Breast epithelium (tissue), 4 donors: ENCODE data around the gene FBLN1. TPM values are rescaled to one million over a fixed set of nuclear protein-coding genes. Genes with fewer than 3 reads are reported as not detected.
"Not testable (repeated sequence)": the region's sequence is repeated elsewhere in the genome, so short reads cannot be mapped to it uniquely, and the experiment has no call there.

Experiments used
- DNase-seq, 2 donors: peaks; one replicate each; pipeline ENCODE4 v3.0.0-alpha.2; 2019; ENCODE audit warnings: low spot score in 2 of 2
- H3K27ac ChIP-seq, 2 donors: fragments of 200-600 bp; sonication (generic) in 1 of 2; one replicate each; pipeline ENCODE4 v1.5.1; 2016 to 2019; ENCODE audit warnings: mild to moderate bottlenecking in 1 of 2
- H3K27me3 ChIP-seq, 2 donors: fragments of 200-600 bp; sonication (generic) in 1 of 2; one replicate each; pipeline versions ENCODE4 v1.5.1 to v1.6.0; 2017 to 2019; ENCODE audit warnings: control low read depth in 1 of 2, mild to moderate bottlenecking in 1 of 2
- H3K36me3 ChIP-seq: fragments of 200-600 bp; one replicate; pipeline ENCODE4 v1.5.1; 2019
- H3K4me1 ChIP-seq, 2 donors: fragments of 200-600 bp; sonication (generic); one replicate each; pipeline ENCODE4 v1.5.1; 2016 to 2019; ENCODE audit warnings: control low read depth in 1 of 2
- H3K4me3 ChIP-seq, 3 donors: fragments of 200-600 bp; sonication (generic); 1 replicate in 2 of 3; 2 replicates in 1 of 3; pipeline ENCODE4 v1.5.1; 2016 to 2019; ENCODE audit warnings: mild to moderate bottlenecking in 3 of 3, moderate library complexity in 2 of 3
- H3K9me3 ChIP-seq, 2 donors: fragments of 200-600 bp; sonication (generic) in 1 of 2; one replicate each; pipeline ENCODE4 v1.5.1; 2016 to 2019; ENCODE audit warnings: control low read depth in 1 of 2
- POLR2A ChIP-seq: fragments of 450-650 bp; IDR thresholded peaks from one replicate; pipeline ENCODE4 v1.6.1; 2016; ENCODE audit warnings: antibody characterized with exemption, mild to moderate bottlenecking, moderate library complexity
- POLR2AphosphoS5 ChIP-seq, 3 donors: sonication (generic); formaldehyde crosslinking; IDR thresholded peaks; one replicate each; pipeline ENCODE4 v1.6.1; 2017; ENCODE audit warnings: antibody characterized with exemption in 3 of 3
- intact Hi-C: fragments of 100-400 bp; cut with DNase I; formaldehyde crosslinking; loops from one replicate; pipeline ENCODE4 v1.15.1; 2023; ENCODE audit warnings: low total_unique reads
- total RNA-seq, 3 donors: library from RNA; depleted of rRNA; stranded (reverse); fragments of >200 nt; gene quantifications; one replicate each; pipeline ENCODE4 v1.1.0, GENCODE V29; 2016
- TF ChIP-seq, protein P1 (sequence below), 3 donors: fragments of 450-650 bp; IDR thresholded peaks; one replicate each; pipeline ENCODE4 v1.5.1; 2016 to 2017; ENCODE audit warnings: antibody characterized with exemption in 3 of 3, mild to moderate bottlenecking in 3 of 3, moderate library complexity in 3 of 3

FBLN1 gene
- total RNA-seq, 3 donors from 2014 or later = 115 to 293 (median 267) TPM

DNA sequence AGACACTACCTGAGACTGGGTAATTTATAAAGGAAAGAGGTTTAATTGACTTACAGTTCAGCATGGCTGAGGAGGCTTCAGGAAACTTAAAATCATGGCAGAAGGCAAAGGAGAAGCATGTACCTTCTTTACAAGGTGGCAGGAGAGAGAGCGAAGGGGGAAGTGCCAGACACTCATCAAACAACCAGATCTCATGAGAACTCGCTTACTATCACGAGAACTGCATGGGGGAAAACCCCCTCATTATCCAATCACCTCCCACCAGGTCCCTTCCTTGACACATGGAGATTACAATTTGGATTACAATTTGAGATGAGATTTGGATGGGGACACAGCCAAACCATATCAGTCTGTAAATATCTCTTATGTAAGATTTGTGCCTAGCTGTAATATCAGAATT, 118.0 kb downstream of the FBLN1 start:
- intact Hi-C loops = no loop called here
- Histone ChIP-seq H3K27me3 (no peaks in the 10 kb centered on the region), H3K4me1 (no peaks in the 10 kb centered on the region), H3K27ac (no peak overlapping the region), H3K9me3 (no peaks in the 10 kb centered on the region), H3K4me3 (no peak overlapping the region), H3K36me3 (no peaks in the 10 kb centered on the region)
- DNase-seq = no peak
- TF ChIP-seq POLR2AphosphoS5 (IDR thresholded peaks at IDR 0.05) (no peak), POLR2A (no peak)
- TF ChIP-seq, protein P1, sequence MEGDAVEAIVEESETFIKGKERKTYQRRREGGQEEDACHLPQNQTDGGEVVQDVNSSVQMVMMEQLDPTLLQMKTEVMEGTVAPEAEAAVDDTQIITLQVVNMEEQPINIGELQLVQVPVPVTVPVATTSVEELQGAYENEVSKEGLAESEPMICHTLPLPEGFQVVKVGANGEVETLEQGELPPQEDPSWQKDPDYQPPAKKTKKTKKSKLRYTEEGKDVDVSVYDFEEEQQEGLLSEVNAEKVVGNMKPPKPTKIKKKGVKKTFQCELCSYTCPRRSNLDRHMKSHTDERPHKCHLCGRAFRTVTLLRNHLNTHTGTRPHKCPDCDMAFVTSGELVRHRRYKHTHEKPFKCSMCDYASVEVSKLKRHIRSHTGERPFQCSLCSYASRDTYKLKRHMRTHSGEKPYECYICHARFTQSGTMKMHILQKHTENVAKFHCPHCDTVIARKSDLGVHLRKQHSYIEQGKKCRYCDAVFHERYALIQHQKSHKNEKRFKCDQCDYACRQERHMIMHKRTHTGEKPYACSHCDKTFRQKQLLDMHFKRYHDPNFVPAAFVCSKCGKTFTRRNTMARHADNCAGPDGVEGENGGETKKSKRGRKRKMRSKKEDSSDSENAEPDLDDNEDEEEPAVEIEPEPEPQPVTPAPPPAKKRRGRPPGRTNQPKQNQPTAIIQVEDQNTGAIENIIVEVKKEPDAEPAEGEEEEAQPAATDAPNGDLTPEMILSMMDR (IDR thresholded peaks at IDR 0.05) = no peak

DNA sequence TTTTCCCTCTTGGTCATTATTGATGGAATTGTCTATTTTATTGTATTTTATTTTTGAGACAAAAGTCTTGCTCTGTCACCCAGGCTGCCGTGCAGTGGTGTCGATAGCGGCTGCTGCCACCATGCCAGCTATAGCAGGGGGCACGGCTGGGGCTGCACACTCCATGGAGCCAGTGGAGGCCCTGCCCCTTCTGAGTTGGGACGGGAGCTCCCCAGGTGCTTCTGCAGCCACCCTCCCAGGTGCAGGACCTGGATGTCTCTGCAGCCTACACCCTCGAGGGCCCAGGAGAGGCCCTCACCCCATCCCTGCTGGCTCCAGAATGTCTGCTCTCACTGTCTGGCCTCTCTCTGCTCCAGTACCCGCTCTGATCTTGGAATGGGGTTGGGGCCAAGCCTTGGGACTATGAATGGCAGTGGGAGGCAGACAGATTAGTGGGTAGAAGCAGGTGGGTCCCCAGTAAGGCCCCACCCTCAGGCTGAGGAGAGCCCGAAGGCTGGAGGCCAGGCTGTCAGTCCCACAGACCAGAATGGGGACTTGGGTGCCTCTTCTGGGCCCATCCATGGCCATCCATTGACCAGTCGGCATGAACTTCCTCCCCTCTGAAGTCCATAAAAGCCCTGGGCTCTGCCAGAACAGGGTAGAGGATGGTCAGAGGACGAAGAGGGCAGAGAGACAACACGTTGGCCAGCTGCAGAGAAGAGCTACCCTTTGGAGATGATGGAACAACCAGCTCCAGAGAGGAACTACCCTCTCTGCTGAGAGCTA, 119.3 kb downstream of the FBLN1 start:
- no peak for TF ChIP-seq POLR2A
- TF ChIP-seq, protein P1 (IDR thresholded peaks at IDR 0.05) = no peak
- no peak for TF ChIP-seq POLR2AphosphoS5 (IDR thresholded peaks at IDR 0.05)
- intact Hi-C loops = no loop called here
- DNase-seq = no peak
- H3K27me3 ChIP-seq = no peaks in the 10 kb centered on the region
- no peaks in the 10 kb centered on the region for H3K36me3 ChIP-seq
- no peak overlapping the region for H3K27ac ChIP-seq
- no peak overlapping the region for H3K4me3 ChIP-seq
- H3K9me3 ChIP-seq = no peaks in the 10 kb centered on the region
- no peaks in the 10 kb centered on the region for H3K4me1 ChIP-seq

DNA sequence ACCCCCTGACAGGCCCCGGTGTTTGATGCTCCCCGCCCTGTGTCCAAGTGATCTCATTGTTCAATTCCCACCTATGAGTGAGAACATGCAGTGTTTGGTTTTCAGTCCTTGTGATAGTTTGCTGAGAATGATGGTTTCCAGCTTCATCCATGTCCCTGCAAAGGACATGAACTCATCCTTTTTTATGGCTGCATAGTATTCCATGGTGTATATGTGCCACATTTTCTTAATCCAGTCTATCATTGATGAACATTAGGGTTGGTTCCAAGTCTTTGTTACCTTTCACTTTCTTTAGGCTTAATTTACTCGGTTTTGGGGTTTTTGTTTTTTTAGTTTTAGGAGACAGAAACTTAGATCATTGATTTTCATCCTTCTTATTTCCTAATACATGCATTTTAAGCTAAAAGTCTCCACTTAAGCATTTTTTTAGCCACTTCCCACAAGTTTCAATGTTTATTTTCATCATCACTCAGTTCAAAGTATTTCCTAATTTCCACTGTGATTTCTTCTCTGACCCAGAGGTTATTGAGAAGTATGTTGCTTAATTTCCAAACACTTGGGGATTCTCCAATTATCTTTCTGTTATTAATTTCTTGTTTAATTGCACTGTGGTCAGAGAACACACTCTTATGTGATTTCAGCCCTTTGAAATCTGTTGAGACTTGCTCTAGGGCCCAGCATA, 120.9 kb downstream of the FBLN1 start:
- H3K27me3 ChIP-seq, H3K4me1 ChIP-seq, intact Hi-C loops, H3K9me3 ChIP-seq, H3K4me3 ChIP-seq, H3K36me3 ChIP-seq, DNase-seq: not testable (repeated sequence)
- H3K27ac ChIP-seq = peak overlapping the region; percentile 48 to 69

DNA sequence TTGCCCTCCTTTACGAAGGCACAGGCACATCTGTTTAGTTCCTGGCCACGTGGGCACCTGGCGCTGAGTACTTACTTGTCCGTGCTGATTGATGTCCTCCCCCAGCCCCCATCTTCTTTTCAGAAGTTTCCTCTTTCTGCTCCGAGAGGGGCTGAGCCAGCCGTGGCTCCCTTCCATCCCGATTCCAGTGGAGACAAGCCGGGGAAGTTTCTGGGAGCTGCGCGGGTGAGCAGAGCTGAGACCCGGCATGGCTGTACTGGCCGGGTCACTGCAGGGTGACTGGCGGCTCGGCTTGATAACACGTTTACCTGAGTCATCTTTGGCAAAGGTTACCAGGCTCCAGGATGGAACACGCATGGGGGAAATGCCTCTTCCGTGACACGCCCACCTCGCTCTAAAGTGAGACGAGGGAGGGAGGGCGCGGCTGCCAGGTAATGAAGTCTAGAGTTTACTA, 123.5 kb downstream of the FBLN1 start:
- intact Hi-C loops = no loop called here
- Histone ChIP-seq H3K4me1 (no peaks in the 10 kb centered on the region), H3K27ac (peak overlapping the region; percentile 20 to 52), H3K9me3 (no peaks in the 10 kb centered on the region), H3K27me3 (no peaks in the 10 kb centered on the region), H3K36me3 (no peaks in the 10 kb centered on the region), H3K4me3 (peak overlapping the region in 2 of 3 donors; percentile 29 to 33)
- DNase-seq = peak in 1 of 2 donors; percentile 78
- TF ChIP-seq, protein P1 (IDR thresholded peaks at IDR 0.05) = no peak
- peak in 1 of 3 donors; percentile 15 for TF ChIP-seq POLR2AphosphoS5 (IDR thresholded peaks at IDR 0.05)

DNA sequence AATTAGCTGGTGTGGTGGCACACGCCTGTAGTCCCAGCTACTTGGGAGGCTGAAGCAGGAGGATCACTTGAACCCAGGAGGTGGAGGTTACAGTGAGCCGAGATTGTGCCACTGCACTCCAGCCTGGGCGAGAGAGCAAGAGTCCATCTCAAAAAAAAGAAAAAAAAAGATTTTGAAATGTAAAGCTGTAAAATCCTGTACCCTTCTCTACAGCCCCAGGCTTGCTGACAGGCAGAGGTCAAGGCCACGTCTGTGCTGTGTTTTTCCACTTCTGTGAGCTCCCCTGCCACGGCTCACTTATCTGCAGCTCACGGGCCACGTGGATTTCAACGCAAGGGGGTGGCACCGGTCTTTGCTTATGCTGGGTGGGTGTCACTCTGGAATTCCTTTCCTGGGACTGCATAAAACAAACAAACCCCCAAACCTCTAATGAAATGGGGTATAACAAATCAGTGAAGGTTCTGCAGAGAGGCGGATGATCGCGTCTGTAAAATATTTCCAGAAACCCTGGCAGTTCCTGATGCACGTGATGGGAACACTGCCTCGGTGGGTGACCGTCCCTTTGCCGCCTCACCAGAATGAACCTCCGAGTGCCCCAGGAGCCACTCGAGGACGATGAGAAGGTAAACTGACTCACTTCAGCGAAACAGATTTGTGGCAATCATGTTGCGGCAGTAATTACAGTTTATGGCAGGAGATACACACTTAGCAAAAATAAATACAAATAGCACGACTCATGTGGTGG, 125.0 kb downstream of the FBLN1 start:
- H3K36me3 ChIP-seq = no peaks in the 10 kb centered on the region
- no peaks in the 10 kb centered on the region for H3K4me1 ChIP-seq
- H3K27ac ChIP-seq = no peak overlapping the region
- H3K9me3 ChIP-seq = no peaks in the 10 kb centered on the region
- no peak overlapping the region for H3K4me3 ChIP-seq
- no peak for DNase-seq
- no peaks in the 10 kb centered on the region for H3K27me3 ChIP-seq
- intact Hi-C loops = no loop called here
- TF ChIP-seq, protein P1 (IDR thresholded peaks at IDR 0.05) = no peak
- TF ChIP-seq POLR2AphosphoS5 (IDR thresholded peaks at IDR 0.05) (no peak), POLR2A (no peak)
